Coronary artery (tissue), 2 donors: ENCODE data around the gene ERC2.

Source experiments
- DNase-seq: peaks from one replicate; pipeline ENCODE4 v3.0.0-alpha.2; 2017; ENCODE audit warnings: low spot score
- H3K27ac ChIP-seq, 2 donors: fragments of 200-600 bp; sonication (generic); one replicate each; pipeline ENCODE4 v1.5.1; 2016 to 2019
- H3K4me3 ChIP-seq: fragments of 200-600 bp; sonication (generic); 2 replicates; pipeline ENCODE4 v1.5.1; 2016; ENCODE audit warnings: mild to moderate bottlenecking, moderate library complexity
- CTCF ChIP-seq: fragments of 200-600 bp; sonication (generic); IDR thresholded peaks from one replicate; pipeline ENCODE4 v1.5.1; 2019; ENCODE audit warnings: antibody characterized with exemption

Gene ERC2

GRCh38 chr3:55718074-55718473 lies 750.2 kb downstream of the ERC2 start:
- Histone ChIP-seq H3K4me3 (no peak overlapping the region), H3K27ac (no peak overlapping the region)
- no peak for DNase-seq
- no peak for TF ChIP-seq CTCF

GRCh38 chr3:55717481-55717880 lies 750.8 kb downstream of the ERC2 start:
- Histone ChIP-seq H3K27ac (no peak overlapping the region), H3K4me3 (no peak overlapping the region)
- TF ChIP-seq CTCF = no peak
- DNase-seq = no peak

- no peak overlapping the region for H3K27ac ChIP-seq
- TF ChIP-seq CTCF = no peak
- DNase-seq = no peak
- H3K4me3 ChIP-seq = no peak overlapping the region
These were observed 751.5 kb downstream of the ERC2 start for GRCh38 chr3:55716611-55717225.

GRCh38 chr3:55716044-55716443 lies 752.2 kb downstream of the ERC2 start:
- no peak for DNase-seq
- no peak overlapping the region for H3K4me3 ChIP-seq
- H3K27ac ChIP-seq = no peak overlapping the region
- TF ChIP-seq CTCF = no peak

GRCh38 chr3:55714057-55714456 lies 754.2 kb downstream of the ERC2 start:
- Histone ChIP-seq H3K27ac (no peak overlapping the region), H3K4me3 (no peak overlapping the region)
- no peak for TF ChIP-seq CTCF
- DNase-seq = no peak

GRCh38 chr3:55711646-55712045 lies 756.6 kb downstream of the ERC2 start:
- Histone ChIP-seq H3K4me3 (no peak overlapping the region), H3K27ac (no peak overlapping the region)
- DNase-seq = no peak
- TF ChIP-seq CTCF = no peak

GRCh38 chr3:55709411-55710012 lies 758.8 kb downstream of the ERC2 start:
- Histone ChIP-seq H3K4me3 (no peak overlapping the region), H3K27ac (no peak overlapping the region)
- no peak for TF ChIP-seq CTCF
- DNase-seq = no peak
